ENCODE results near the gene MYBPC2.

GRCh38 chr19:50489461-50490011, 56.8 kb downstream of the MYBPC2 start:
- TF ChIP-seq EZH2 (IDR thresholded peaks at IDR 0.05) (no peak), POLR2AphosphoS5 (IDR thresholded peaks at IDR 0.05; ENCODE audit: borderline replicate concordance, low read depth, low read length) (no peak), FOXP2 (optimal IDR thresholded peaks at IDR 0.05; ENCODE audit: control extremely low read depth, extremely low read length, insufficient read depth) (no peak)

Data from SK-N-MC (cell line).